Measurements from ENCODE around the gene ARHGAP1. TPM values are rescaled to one million over a fixed set of nuclear protein-coding genes. Genes with fewer than 3 reads are reported as not detected.
A peak's percentile ranks its signal among the peaks of the same experiment; 100 is the strongest.

The ARHGAP1 gene
- total and polyA plus RNA-seq, 3 experiments from 2014 or later = 56.8 to 76.1 (median 56.8) TPM

- ChIA-PET CTCF (interaction anchor here (1.5 kb wide), 1 partner anchor 27 kb away, joined by 3 read pairs; the partner anchor contains the start of genes ARHGAP1 and ZNF408), POLR2A (no interaction called here)
- DNase-seq = no peak
- Mint-ChIP-seq H3K36me3 (no peaks in the 10 kb centered on the region), H3K27me3 (no peaks in the 10 kb centered on the region), H3K4me1 (no peaks in the 10 kb centered on the region), H3K4me3 (no peak overlapping the region), H3K9me3 (no peaks in the 10 kb centered on the region), H3K27ac (no peak overlapping the region)
- Histone ChIP-seq H3K9me3 (ENCODE audit: low read length) (no peaks in the 10 kb centered on the region), H3K27me3 (ENCODE audit: insufficient read depth, low read length, poor library complexity, severe bottlenecking) (no peaks in the 10 kb centered on the region), H3K27ac (ENCODE audit: low read depth, low read length) (no peak overlapping the region), H3K36me3 (ENCODE audit: insufficient read depth, low read length) (no peaks in the 10 kb centered on the region), H3K4me1 (ENCODE audit: insufficient read depth, low read length) (no peaks in the 10 kb centered on the region), H3K4me3 (ENCODE audit: low read length) (no peak overlapping the region)
Observed at GRCh38 chr11:46727952-46728658, 27.7 kb upstream of the ARHGAP1 start.

GRCh38 chr11:46726206-46726862 lies 25.9 kb upstream of the ARHGAP1 start:
- POLR2A ChIA-PET = no interaction called here
- Mint-ChIP-seq H3K27ac (no peak overlapping the region), H3K4me3 (no peak overlapping the region), H3K4me1 (no peaks in the 10 kb centered on the region), H3K36me3 (no peaks in the 10 kb centered on the region), H3K27me3 (peaks cover 0 to 4% of the 10 kb centered on the region in 2 donors), H3K9me3 (no peaks in the 10 kb centered on the region)
- Histone ChIP-seq H3K27me3 (ENCODE audit: insufficient read depth, low read length, poor library complexity, severe bottlenecking) (no peaks in the 10 kb centered on the region), H3K27ac (ENCODE audit: low read depth, low read length) (no peak overlapping the region), H3K4me1 (ENCODE audit: insufficient read depth, low read length) (no peaks in the 10 kb centered on the region), H3K9me3 (ENCODE audit: low read length) (no peaks in the 10 kb centered on the region), H3K36me3 (ENCODE audit: insufficient read depth, low read length) (no peaks in the 10 kb centered on the region), H3K4me3 (ENCODE audit: low read length) (no peak overlapping the region)
- no peak for DNase-seq
- CTCF ChIA-PET = no interaction called here

- H3K27me3 Mint-ChIP-seq = peaks cover 0 to 4% of the 10 kb centered on the region in 2 donors
- ChIA-PET POLR2A (no interaction called here), CTCF (no interaction called here)
- Histone ChIP-seq H3K27ac (ENCODE audit: low read depth, low read length) (no peak overlapping the region), H3K36me3 (ENCODE audit: insufficient read depth, low read length) (no peaks in the 10 kb centered on the region), H3K4me3 (ENCODE audit: low read length) (no peak overlapping the region), H3K27me3 (ENCODE audit: insufficient read depth, low read length, poor library complexity, severe bottlenecking) (no peaks in the 10 kb centered on the region), H3K4me1 (ENCODE audit: insufficient read depth, low read length) (no peaks in the 10 kb centered on the region), H3K9me3 (ENCODE audit: low read length) (no peaks in the 10 kb centered on the region)
- H3K9me3 Mint-ChIP-seq = no peaks in the 10 kb centered on the region
- H3K27ac Mint-ChIP-seq = peak overlapping the region in 1 of 8 donors; percentile 81
- H3K4me3 Mint-ChIP-seq = peak overlapping the region in 1 of 7 donors; percentile 44
- H3K36me3 Mint-ChIP-seq = no peaks in the 10 kb centered on the region
- no peaks in the 10 kb centered on the region for H3K4me1 Mint-ChIP-seq
- no peak for DNase-seq
Observed at GRCh38 chr11:46725338-46726205, 25.2 kb upstream of the ARHGAP1 start.

- no peaks in the 10 kb centered on the region for H3K9me3 Mint-ChIP-seq
- H3K36me3 Mint-ChIP-seq = no peaks in the 10 kb centered on the region
- H3K4me1 Mint-ChIP-seq = no peaks in the 10 kb centered on the region
- H3K27ac ChIP-seq (ENCODE audit: low read depth, low read length) = no peak overlapping the region
- H3K4me3 Mint-ChIP-seq = no peak overlapping the region
- no peaks in the 10 kb centered on the region for H3K9me3 ChIP-seq (ENCODE audit: low read length)
- peaks cover 0 to 4% of the 10 kb centered on the region in 2 donors for H3K27me3 Mint-ChIP-seq
- H3K4me3 ChIP-seq (ENCODE audit: low read length) = no peak overlapping the region
- CTCF ChIA-PET = no interaction called here
- no peaks in the 10 kb centered on the region for H3K4me1 ChIP-seq (ENCODE audit: insufficient read depth, low read length)
- no peak overlapping the region for H3K27ac Mint-ChIP-seq
- no peaks in the 10 kb centered on the region for H3K27me3 ChIP-seq (ENCODE audit: insufficient read depth, low read length, poor library complexity, severe bottlenecking)
- no peaks in the 10 kb centered on the region for H3K36me3 ChIP-seq (ENCODE audit: insufficient read depth, low read length)
- no peak for DNase-seq
- POLR2A ChIA-PET = no interaction called here
Observed at GRCh38 chr11:46724088-46724487, 23.7 kb upstream of the ARHGAP1 start.

- CTCF ChIA-PET = no interaction called here
- no peaks in the 10 kb centered on the region for H3K36me3 Mint-ChIP-seq
- POLR2A ChIA-PET = no interaction called here
- no peak overlapping the region for H3K27ac ChIP-seq (ENCODE audit: low read depth, low read length)
- H3K27me3 ChIP-seq (ENCODE audit: insufficient read depth, low read length, poor library complexity, severe bottlenecking) = no peaks in the 10 kb centered on the region
- H3K9me3 ChIP-seq (ENCODE audit: low read length) = no peaks in the 10 kb centered on the region
- H3K4me3 Mint-ChIP-seq = no peak overlapping the region
- no peaks in the 10 kb centered on the region for H3K36me3 ChIP-seq (ENCODE audit: insufficient read depth, low read length)
- no peak for DNase-seq
- no peak overlapping the region for H3K27ac Mint-ChIP-seq
- peaks cover 0 to 4% of the 10 kb centered on the region in 2 donors for H3K27me3 Mint-ChIP-seq
- H3K4me1 Mint-ChIP-seq = peaks cover 0 to 5% (median 3%) of the 10 kb centered on the region in 3 donors
- H3K4me1 ChIP-seq (ENCODE audit: insufficient read depth, low read length) = peaks cover 2% of the 10 kb centered on the region
- no peaks in the 10 kb centered on the region for H3K9me3 Mint-ChIP-seq
- no peak overlapping the region for H3K4me3 ChIP-seq (ENCODE audit: low read length)
Observed at GRCh38 chr11:46723359-46723680, 22.9 kb upstream of the ARHGAP1 start.

GRCh38 chr11:46722566-46723358 lies 22.3 kb upstream of the ARHGAP1 start:
- H3K4me1 ChIP-seq (ENCODE audit: insufficient read depth, low read length) = peaks cover 6% of the 10 kb centered on the region
- H3K4me3 ChIP-seq (ENCODE audit: low read length) = no peak overlapping the region
- Mint-ChIP-seq H3K9me3 (no peaks in the 10 kb centered on the region), H3K27me3 (peaks cover 0 to 4% of the 10 kb centered on the region in 2 donors), H3K36me3 (no peaks in the 10 kb centered on the region), H3K4me1 (peaks cover 0 to 8% (median 6%) of the 10 kb centered on the region in 3 donors), H3K4me3 (no peak overlapping the region), H3K27ac (no peak overlapping the region)
- ChIA-PET POLR2A (no interaction called here), CTCF (no interaction called here)
- DNase-seq = no peak
- H3K27ac ChIP-seq (ENCODE audit: low read depth, low read length) = no peak overlapping the region
- H3K27me3 ChIP-seq (ENCODE audit: insufficient read depth, low read length, poor library complexity, severe bottlenecking) = no peaks in the 10 kb centered on the region
- H3K9me3 ChIP-seq (ENCODE audit: low read length) = no peaks in the 10 kb centered on the region
- H3K36me3 ChIP-seq (ENCODE audit: insufficient read depth, low read length) = no peaks in the 10 kb centered on the region

- Mint-ChIP-seq H3K4me3 (no peak overlapping the region), H3K36me3 (no peaks in the 10 kb centered on the region), H3K9me3 (no peaks in the 10 kb centered on the region), H3K27me3 (peaks cover 0 to 4% of the 10 kb centered on the region in 2 donors), H3K27ac (peak overlapping the region in 3 of 8 donors; percentile 36 to 61 (median 58)), H3K4me1 (peaks cover 0 to 8% (median 6%) of the 10 kb centered on the region in 3 donors)
- H3K9me3 ChIP-seq (ENCODE audit: low read length) = no peaks in the 10 kb centered on the region
- CTCF ChIA-PET = no interaction called here
- H3K36me3 ChIP-seq (ENCODE audit: insufficient read depth, low read length) = no peaks in the 10 kb centered on the region
- H3K27ac ChIP-seq (ENCODE audit: low read depth, low read length) = no peak overlapping the region
- no peak overlapping the region for H3K4me3 ChIP-seq (ENCODE audit: low read length)
- peaks cover 6% of the 10 kb centered on the region for H3K4me1 ChIP-seq (ENCODE audit: insufficient read depth, low read length)
- no peaks in the 10 kb centered on the region for H3K27me3 ChIP-seq (ENCODE audit: insufficient read depth, low read length, poor library complexity, severe bottlenecking)
- POLR2A ChIA-PET = interaction anchor here (0.6 kb wide), 1 partner anchor 110 kb away, joined by 6 read pairs; no protein-coding TSS in a partner anchor
- no peak for DNase-seq
Observed at GRCh38 chr11:46721286-46721685, 20.9 kb upstream of the ARHGAP1 start.

All from CD8-positive, alpha-beta memory T cell (primary cell).